Embryonic facial prominence (tissue), 1 donor: Measurements from ENCODE around the gene POMT2.
"Not testable (repeated sequence)": the region's sequence is repeated elsewhere in the genome, so short reads cannot be mapped to it uniquely, and the experiment has no call there.

Experiments
- DNase-seq: peaks from one replicate; pipeline ENCODE4 v3.0.0-alpha.2; 2016; ENCODE audit errors: extremely low spot score

Gene POMT2, protein sequence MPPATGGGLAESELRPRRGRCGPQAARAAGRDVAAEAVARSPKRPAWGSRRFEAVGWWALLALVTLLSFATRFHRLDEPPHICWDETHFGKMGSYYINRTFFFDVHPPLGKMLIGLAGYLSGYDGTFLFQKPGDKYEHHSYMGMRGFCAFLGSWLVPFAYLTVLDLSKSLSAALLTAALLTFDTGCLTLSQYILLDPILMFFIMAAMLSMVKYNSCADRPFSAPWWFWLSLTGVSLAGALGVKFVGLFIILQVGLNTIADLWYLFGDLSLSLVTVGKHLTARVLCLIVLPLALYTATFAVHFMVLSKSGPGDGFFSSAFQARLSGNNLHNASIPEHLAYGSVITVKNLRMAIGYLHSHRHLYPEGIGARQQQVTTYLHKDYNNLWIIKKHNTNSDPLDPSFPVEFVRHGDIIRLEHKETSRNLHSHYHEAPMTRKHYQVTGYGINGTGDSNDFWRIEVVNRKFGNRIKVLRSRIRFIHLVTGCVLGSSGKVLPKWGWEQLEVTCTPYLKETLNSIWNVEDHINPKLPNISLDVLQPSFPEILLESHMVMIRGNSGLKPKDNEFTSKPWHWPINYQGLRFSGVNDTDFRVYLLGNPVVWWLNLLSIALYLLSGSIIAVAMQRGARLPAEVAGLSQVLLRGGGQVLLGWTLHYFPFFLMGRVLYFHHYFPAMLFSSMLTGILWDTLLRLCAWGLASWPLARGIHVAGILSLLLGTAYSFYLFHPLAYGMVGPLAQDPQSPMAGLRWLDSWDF

DNA sequence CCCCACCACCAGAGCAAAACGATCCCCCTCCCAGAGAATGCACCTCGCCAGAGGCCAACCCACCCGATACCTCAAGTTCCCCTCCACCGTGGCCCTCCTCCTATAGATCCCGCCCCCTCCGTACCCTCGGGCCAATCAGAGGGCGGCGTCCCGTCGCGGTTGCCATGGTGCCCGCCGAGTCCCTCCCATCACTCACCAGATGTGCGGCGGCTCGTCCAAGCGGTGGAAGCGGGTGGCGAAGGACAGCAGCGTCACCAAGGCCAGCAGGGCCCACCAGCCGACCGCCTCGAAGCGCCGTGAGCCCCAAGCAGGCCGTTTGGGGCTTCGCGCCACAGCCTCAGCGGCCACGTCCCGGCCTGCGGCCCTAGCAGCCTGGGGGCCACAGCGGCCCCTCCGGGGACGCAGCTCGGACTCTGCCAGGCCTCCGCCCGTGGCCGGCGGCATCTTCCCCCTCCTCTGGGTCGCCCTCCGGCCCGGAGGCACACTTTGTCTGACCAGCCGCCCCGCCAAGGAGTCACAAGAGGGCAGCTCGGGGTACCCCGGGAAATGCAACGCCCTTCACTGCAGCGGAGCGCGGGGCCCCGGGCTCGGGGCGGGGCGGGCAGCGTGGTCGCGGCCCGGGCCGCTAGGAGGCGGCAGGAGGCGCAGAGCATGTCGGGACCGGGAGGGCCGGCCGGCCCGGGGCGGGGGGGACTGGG, at the start of gene POMT2:
Gene POMT2 (minus strand): TSS at position 646 of the 698 bp plus-strand sequence. CDS start 202 bp downstream, at position 444.
- peak; percentile 78 for DNase-seq

DNA sequence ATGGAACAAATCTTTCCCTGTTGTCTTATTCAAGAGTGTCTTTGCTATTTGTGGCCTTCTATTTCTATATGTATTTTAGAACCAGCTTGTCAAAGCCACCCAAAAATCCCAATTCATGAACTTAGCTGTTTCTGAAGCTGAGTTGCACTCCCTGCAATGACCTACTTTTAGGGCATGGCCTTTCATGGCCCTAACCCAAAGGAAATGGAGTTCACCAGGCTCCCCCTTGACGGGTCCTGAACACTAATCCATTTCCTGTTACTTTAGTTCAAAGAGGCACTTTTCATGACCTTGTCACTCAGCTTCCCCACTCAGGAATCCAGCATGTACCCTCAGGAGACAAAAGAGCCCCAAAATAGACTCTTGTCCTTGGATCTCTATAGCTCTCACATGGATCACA, 48.6 kb upstream of the POMT2 start:
- no peak for DNase-seq

DNA sequence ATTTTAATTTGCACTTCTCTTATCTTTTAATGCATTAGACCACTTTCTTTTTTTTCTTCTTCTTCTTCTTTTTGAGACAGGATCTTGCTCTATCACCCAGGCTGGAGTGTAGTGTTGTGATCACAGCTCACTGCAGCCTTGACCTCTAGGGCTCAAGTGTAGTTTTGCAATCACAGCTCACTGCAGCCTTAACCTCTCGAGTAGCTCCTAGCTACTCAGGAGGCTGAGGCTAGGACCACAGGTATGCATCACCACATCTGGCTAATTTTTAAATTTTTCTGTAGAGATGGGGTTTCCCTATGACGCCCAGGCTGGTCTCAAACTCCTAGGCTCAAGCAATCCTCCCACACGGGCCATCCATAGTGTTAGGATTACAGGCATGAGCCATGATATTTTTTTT, 43.5 kb upstream of the POMT2 start:
- no peak for DNase-seq

DNA sequence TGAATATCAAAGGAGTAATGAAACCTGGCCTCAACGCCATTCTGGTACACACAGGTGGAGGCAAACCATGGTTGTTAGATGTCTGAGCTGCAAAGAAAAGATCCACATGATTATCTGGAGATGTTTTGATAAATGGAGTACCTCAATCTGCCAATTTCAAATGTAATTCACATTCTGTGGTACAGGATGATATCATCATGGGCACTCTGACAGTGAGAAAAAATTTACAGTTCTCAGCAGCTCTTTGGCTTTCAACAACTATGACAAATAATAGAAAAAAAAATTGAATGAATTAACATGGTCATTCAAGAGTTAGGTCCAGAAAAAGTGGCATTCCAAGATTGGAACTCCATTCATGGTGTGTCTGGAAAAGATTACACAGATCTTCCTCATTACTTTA, 38.9 kb upstream of the POMT2 start:
- DNase-seq: no peak

DNA sequence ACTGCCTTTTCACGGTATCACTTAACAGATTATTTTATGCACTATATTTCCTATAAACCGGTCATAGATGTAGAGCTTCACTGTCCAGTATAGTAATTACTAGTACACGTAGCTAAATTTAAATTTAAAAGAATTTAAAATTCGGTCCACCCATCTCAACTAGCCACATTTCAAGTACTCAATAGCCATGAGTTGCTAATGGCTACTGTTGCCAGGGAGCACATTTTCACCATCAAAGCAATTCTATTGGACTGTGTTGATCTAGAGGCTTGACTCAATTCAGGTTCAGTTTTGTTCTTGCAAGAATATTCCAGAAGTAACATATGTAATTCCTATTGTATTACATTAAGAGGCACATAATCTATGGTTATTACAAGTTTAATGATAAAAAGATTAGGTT, 36.2 kb upstream of the POMT2 start:
- no peak for DNase-seq

DNA sequence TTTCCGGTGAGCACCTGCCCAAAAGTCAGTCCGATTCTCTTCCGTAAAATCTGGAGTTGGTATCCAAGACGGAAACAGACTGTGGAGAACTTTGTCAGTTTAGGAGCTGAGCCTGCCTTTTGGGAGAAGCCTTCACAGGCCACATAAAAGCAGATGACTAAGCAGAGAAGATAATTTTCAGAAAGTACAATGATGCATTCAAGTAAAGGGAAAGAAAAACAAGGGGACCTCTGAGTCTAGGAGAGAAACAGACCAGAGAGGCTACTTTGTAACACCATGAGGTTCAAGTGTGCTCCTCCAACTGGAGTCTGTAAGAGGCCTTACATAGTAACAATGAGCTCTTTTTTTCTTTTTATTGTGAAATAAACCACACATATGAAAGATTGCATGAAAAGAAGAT, 35.1 kb upstream of the POMT2 start:
- DNase-seq: no peak

DNA sequence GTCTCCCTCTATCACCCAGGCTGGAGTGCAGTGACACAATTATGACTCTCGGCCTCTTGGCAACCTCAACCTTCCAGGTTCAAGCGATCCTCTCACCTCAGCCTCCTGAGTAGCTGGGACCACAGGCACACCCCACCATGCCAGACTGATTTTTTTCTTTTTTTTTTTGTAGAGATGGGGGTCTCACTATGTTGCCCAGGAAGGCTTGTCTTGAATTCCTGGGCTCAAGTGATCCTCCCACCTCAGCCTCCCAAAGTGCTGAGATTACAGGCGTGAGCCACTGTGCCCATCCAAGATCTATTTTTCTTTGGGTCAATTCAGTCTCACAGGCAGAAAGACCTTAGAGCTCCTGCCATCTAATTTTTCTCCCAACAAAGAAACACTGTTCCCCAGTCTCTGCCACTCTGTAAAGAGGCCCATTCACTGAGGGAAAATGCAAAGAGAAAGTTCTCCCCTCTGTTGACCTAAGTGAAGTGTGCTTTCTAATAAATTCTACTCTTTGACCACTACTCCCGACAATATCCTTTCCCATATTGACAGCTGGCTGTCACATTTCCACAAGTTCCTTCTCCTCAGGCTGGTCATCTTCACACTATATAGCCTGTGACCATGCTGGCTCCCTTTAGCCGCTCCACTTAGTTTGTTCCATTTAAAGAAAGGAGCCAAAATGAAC, 32.9 kb upstream of the POMT2 start:
- DNase-seq: no peak

DNA sequence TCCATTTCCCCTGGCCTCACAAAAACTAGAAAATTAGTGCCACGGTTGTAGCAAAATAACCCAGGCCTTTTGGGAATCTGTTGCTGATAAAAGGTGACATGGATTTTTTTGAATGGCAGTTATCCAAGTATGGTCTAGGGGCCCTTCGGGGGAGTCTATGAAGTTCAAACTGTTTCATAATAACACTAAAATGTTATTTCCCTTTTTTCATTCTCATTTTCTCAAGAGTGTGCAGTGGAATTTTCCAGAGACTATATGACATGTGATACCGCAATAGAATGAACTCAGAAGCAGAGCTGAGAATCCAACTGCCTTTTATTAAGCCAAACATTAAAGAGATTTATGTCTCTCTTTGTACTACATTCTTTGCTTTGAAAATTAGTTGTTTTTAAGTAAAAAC, 27.1 kb upstream of the POMT2 start:
- DNase-seq: no peak

DNA sequence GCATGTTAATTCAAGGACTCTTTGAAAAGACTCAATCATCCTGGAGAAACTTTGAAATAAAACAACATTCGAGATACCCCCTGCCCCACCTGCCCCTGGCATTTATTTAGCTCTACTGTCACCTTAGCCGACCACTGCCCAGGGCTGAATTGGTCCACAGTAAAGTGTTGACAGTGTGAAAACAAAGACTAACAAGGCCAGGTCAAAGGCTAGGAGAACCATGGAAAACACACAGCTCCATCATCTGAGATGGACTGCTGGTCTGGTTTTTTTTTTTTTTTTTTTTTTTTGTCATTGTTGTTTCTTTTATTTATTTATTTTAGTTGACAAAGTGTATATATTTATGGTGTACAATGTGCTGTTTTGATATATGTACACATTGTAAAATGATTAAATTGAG, 25.8 kb upstream of the POMT2 start:
- DNase-seq: no peak

DNA sequence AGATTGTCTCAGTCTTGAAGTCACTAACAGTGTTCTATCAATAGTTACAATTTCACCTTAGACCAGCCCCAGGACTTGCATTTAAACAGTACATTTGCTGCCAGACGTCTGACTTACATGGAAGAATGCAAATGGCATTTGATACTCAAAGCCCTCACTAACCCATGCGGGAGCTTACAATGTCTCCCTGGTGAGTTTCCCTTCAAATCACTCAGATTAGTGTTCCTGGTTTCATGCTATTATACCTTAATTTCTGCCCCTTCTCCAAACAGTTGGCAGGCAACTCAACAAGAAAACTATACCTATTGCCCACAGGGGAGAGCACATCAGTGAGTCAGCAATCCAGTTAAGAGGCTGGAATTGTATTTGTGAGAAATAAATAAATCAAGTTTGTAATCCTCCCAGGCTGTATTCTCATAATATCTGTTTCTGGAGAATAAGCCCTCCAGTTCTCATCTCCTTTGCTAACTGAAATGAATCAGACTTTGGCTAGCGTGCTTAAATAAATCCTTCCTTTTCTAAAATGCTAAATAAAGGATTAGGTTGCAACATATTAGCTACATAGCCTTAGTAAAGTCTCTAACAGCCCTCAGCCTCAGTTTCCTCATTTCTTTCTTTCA, 23.8 kb upstream of the POMT2 start:
- DNase-seq: no peak

DNA sequence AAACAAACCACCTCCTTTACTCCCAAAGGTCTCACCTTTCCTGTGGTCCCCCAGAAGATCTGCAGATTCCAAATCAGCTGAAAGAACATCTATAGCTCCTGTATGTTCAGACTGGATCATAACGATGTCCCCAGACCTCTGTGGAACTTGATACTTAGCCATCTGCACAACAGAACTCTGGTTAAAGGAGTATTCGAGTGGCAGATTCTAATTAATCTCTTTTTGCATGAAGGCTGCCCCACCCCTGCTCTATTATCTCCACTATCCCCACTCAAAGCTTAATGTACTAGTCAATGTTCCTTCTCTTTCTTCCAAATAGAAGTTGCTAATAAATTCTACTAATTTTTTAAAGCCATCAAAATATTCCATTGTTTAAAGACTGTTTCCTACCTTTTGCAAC, 23.0 kb upstream of the POMT2 start:
- DNase-seq: no peak

DNA sequence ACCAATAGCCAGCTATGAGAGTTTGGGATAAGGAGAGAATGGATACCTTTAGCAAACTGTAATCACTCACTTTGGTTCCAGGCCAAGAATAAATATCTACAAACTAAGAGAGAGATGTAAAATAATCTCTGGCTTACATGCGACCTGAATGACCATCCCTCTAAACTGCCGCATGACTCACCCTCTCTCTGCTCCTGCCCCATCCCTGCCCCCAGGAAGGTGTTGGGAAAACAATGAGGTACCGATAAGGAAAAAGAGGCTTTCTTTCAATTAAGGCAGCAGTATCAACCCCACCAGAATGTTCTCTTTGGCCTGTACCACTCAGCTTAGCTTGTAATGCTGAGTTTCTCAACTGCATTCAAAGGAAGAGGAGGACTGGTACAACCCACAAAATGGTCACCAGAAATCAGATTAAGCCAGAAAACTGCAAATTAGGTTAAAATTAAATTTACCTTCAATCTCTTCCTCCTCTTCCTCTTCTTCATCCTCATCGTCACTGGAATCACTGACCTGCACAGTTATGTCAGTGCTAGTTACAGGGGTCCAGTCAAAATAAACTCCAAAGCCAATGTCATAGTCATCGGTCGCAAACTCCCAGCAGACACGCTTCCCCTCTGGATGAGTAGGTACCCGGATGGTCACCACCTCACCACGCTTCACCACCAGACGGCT, 22.2 kb upstream of the POMT2 start:
- no peak for DNase-seq

DNA sequence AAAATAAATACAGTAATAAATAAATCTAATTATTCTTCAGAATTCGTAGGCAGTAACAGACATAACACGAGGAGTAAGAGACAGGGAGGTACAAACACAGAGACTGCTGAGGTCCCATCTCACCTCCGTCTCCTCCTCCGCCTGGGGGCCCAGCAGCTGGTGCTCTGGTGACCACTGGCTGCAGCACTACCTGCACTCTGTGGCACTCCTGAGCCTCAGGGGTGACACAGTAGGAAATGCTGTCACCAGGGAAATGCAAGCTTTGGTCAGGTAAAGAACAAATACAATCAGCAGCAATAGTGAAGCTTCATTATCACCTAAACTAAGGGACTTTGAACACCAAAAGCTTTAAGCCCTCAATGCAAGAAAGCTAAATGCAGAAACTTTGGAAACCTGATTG, 19.7 kb upstream of the POMT2 start:
- no peak for DNase-seq

DNA sequence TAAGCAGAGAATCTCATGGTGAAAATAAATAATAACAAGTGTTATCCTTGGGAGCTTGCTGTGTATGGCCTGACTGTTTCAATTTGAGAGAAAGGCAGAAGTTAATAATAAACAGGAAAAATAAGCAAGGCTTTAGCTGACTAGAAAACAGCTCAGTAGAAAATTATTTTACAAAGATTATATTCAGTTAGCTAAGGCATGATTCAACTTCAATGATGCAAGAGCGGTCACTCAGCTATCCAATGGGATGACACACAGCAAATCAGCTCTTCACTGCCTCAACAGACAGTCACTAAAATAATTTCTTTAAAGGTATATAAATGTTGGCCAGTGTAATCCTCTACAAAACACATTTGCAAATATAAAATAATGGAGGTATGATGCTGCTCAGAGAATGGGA, 18.7 kb upstream of the POMT2 start:
- DNase-seq: no peak

DNA sequence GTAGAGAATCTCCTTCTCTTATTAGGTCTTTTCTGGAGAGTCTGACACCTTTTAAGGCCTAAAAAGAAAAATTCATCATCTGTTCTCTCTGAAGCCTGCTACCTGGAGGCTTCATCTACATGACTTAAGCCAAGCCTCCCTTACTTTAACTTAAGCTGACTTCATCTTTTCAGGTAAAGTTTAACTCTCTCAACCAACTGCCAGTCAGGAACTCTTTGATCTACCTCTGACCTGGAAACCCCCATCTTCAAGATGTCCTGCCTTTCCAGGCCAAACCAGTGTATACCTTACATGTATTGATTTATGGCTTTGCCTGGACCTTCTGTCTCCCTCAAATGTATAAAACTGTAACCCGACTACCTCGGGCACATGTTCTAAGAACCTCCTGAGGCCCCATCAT, 17.6 kb upstream of the POMT2 start:
- no peak for DNase-seq

DNA sequence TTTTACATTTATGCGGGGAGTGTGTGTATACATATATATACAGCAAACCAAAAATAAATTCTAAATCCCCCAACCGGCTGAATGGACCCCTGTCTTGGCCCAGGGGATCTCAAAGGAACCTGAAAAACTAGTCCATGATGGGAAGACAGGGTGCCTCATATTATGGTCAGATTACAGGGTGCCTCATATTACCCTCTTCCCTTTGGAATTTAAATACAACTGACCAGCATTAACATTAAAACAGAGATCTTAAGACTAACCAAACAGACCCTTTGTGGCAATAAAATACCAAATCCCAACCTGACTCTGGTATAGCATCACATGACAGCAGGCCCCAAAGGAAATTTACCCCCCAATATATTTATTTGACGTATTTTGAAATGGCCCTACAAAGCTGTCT, 17.2 kb upstream of the POMT2 start:
- DNase-seq: no peak

DNA sequence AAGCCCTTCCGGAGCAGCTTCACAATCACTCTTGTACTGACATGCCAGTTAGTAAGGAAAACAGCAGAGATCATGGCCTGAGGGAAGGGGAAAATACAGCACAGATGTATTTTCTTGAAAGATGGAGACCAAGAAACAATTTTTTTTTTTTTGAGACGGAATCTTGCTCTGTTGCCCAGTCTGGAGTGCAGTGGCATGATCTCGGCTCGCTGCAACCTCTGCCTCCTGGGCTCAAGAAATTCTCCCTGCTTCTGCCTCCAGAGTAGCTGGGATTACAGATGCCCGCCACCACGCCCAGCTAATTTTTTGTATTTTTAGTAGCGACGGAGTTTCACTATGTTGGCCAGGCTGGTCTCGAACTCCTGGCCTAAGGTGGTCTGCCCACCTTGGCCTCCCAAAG, 16.6 kb upstream of the POMT2 start:
- not testable (repeated sequence) for DNase-seq

DNA sequence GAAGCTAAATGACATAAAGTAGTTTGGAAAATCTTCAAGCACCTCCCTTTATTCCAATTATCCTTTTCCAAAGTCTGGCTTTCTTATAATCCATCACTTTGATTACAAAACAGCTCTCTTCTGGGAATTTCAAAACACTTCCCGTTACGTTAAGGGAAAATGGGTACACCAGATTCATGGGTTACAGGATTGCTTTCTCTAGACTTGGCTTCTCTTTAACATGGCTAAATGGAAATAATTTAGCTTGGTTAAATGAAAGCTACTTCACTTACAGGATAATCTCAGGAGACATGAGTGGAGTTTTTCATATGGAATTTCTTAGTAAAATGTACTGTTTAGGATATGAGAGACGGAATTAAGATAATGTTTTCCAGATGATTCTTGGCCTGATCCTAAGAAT, 14.9 kb upstream of the POMT2 start:
- DNase-seq: no peak

DNA sequence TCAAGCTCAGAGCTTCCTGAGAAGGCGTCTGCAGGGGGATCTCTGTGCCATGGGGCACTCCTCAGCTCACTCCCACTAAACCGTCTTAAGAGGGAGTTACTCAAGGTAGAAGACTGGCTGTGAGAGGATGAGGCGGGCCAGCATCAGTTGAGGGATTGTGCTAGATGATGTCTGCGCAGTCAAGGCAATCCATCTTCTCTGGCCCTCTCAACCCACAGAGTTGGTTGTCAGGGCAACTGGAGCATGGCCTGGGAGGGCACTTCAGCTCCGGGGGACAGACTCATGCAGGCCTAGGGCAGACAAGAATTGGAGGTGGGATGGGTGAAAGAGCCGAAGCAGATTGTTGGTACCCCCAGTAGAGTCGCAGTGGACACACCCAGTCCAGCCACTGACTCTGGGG, 9.2 kb upstream of the POMT2 start:
- no peak for DNase-seq

DNA sequence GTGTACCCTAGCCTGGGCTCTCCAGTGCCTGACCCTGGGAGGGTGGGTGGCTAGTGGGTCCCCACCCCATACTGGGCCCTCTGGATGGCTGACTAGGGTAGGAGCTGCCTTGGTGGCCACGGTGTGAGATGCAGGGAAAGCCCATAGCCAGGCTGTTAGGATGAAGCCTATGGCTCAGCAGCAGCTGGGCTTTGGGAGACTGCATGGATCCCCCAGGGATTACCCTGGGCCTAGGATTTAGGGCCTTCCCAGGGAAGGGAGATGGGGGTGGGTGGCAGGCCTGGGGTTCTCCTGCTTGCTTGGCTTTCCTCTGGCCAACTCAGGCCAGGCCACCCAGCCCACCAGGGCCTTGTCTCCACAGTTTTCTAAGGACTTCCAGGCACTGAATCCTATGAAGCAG, 6.4 kb upstream of the POMT2 start:
- DNase-seq: no peak

DNA sequence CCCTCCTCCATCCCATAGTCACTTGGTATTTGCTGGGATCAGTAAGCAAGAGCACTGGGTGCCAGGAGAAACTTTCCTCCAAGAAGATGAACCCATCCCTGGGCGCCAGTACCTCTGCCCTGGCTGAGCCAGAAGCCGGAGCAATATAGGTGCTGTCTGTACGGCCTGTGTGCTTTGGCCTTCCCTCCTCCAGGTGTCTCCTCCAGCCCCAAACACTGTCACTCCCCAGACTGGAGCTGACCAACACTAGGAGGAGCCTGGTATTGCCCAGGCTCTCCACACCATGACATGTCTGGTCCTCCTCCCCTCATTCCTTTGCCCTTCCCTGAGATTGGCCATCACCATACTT, 5.0 kb upstream of the POMT2 start:
- DNase-seq: no peak
